ENCODE measurements around the gene SPATS2.

Gene SPATS2

GRCh38 chr12:49557917-49558215, 190.6 kb downstream of the SPATS2 start:
- no peak for TF ChIP-seq TAF1 (IDR thresholded peaks at IDR 0.05; ENCODE audit: borderline replicate concordance, insufficient read depth, low read length)
- TF ChIP-seq FOXP2 (optimal IDR thresholded peaks at IDR 0.05; ENCODE audit: borderline replicate concordance, extremely low read depth, extremely low read length, insufficient read depth), result no peak
- no peak for TF ChIP-seq SIN3A (IDR thresholded peaks at IDR 0.05; ENCODE audit: borderline replicate concordance, insufficient read depth, low read length)
- no peak for TF ChIP-seq REST (IDR thresholded peaks at IDR 0.05; ENCODE audit: insufficient read depth in 1 of 2, low read depth in 2 of 2, low read length in 2 of 2)
- no peak for TF ChIP-seq POLR2AphosphoS5 (IDR thresholded peaks at IDR 0.05; ENCODE audit: low read depth, low read length)

- no peak for TF ChIP-seq FOXP2 (optimal IDR thresholded peaks at IDR 0.05; ENCODE audit: borderline replicate concordance, extremely low read depth, extremely low read length, insufficient read depth)
- no peak for TF ChIP-seq REST (IDR thresholded peaks at IDR 0.05; ENCODE audit: insufficient read depth in 1 of 2, low read depth in 2 of 2, low read length in 2 of 2)
- TF ChIP-seq SIN3A (IDR thresholded peaks at IDR 0.05; ENCODE audit: borderline replicate concordance, insufficient read depth, low read length), result no peak
- no peak for TF ChIP-seq TAF1 (IDR thresholded peaks at IDR 0.05; ENCODE audit: borderline replicate concordance, insufficient read depth, low read length)
- no peak for TF ChIP-seq POLR2AphosphoS5 (IDR thresholded peaks at IDR 0.05; ENCODE audit: low read depth, low read length)
Observed at GRCh38 chr12:49558526-49558925, 191.3 kb downstream of the SPATS2 start.

- TF ChIP-seq POLR2AphosphoS5 (IDR thresholded peaks at IDR 0.05; ENCODE audit: low read depth, low read length) (no peak), SIN3A (IDR thresholded peaks at IDR 0.05; ENCODE audit: borderline replicate concordance, insufficient read depth, low read length) (no peak), FOXP2 (optimal IDR thresholded peaks at IDR 0.05; ENCODE audit: borderline replicate concordance, extremely low read depth, extremely low read length, insufficient read depth) (no peak), REST (IDR thresholded peaks at IDR 0.05; ENCODE audit: insufficient read depth in 1 of 2, low read depth in 2 of 2, low read length in 2 of 2) (no peak), TAF1 (IDR thresholded peaks at IDR 0.05; ENCODE audit: borderline replicate concordance, insufficient read depth, low read length) (no peak)
Observed at GRCh38 chr12:49559011-49559675, 191.9 kb downstream of the SPATS2 start.

- TF ChIP-seq SIN3A (IDR thresholded peaks at IDR 0.05; ENCODE audit: borderline replicate concordance, insufficient read depth, low read length), result no peak
- TF ChIP-seq FOXP2 (optimal IDR thresholded peaks at IDR 0.05; ENCODE audit: borderline replicate concordance, extremely low read depth, extremely low read length, insufficient read depth), result no peak
- TF ChIP-seq REST (IDR thresholded peaks at IDR 0.05; ENCODE audit: insufficient read depth in 1 of 2, low read depth in 2 of 2, low read length in 2 of 2), result no peak
- no peak for TF ChIP-seq TAF1 (IDR thresholded peaks at IDR 0.05; ENCODE audit: borderline replicate concordance, insufficient read depth, low read length)
- no peak for TF ChIP-seq POLR2AphosphoS5 (IDR thresholded peaks at IDR 0.05; ENCODE audit: low read depth, low read length)
Observed at GRCh38 chr12:49560695-49561094, 193.4 kb downstream of the SPATS2 start.

Data from PFSK-1 (cell line).